ENCODE measurements around the gene GLYR1.

- TF ChIP-seq, protein P1, sequence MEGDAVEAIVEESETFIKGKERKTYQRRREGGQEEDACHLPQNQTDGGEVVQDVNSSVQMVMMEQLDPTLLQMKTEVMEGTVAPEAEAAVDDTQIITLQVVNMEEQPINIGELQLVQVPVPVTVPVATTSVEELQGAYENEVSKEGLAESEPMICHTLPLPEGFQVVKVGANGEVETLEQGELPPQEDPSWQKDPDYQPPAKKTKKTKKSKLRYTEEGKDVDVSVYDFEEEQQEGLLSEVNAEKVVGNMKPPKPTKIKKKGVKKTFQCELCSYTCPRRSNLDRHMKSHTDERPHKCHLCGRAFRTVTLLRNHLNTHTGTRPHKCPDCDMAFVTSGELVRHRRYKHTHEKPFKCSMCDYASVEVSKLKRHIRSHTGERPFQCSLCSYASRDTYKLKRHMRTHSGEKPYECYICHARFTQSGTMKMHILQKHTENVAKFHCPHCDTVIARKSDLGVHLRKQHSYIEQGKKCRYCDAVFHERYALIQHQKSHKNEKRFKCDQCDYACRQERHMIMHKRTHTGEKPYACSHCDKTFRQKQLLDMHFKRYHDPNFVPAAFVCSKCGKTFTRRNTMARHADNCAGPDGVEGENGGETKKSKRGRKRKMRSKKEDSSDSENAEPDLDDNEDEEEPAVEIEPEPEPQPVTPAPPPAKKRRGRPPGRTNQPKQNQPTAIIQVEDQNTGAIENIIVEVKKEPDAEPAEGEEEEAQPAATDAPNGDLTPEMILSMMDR (IDR thresholded peaks at IDR 0.05 in 2 of 3, conservative IDR thresholded peaks at IDR 0.05 in 1 of 3; ENCODE audit: insufficient read depth in 2 of 3, low read depth in 1 of 3, low read length in 3 of 3): no peak
- TF ChIP-seq USF2 (CRISPR knock-in tag; IDR thresholded peaks at IDR 0.05): no peak
Measured at GRCh38 chr16:4882000-4882632, 35.0 kb upstream of the GLYR1 start.

All from K562 (cell line).